Measurements from ENCODE around the gene DNAJB8.
A peak's percentile ranks its signal among the peaks of the same experiment; 100 is the strongest.

DNAJB8 gene

DNA sequence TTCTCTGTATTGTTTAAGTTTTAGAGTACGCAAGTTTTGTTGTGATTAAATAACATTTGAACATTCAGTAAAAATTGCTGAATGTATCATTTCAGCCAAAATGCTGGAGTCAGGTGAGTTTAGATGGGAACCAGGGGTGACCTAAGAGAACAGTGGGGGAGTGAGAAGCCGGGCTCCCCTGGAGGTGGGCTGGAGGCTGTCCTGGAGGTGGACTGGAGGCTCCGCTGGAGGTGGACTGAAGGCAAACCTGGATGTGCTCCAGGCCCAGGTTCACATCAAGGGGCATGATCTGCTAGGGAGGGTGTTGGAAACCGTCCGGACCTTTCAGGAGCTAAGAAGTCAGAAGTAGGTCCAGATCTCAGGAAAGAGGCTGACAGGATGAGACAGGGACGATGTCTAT lies 23.7 kb downstream of the DNAJB8 start:
- no peak for DNase-seq

DNA sequence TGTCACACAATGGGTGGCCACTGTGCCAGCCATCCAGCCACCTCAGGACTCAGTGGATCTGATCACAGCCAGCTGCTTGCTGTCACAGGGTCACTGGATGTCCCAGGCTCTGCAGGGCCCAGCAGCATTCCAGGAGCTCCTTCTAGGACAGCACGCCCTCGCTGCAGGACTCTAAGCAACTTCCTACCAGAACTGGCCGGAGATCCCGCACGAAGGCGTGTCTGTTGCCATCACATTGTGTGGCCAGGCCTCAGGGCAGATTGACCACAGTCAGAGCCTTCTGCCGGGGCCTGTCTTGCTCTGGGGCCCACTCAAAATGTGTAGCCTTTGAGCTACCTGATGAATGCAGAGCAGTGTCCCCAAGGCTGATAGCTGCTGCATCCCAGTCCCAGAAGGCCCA lies 24.6 kb downstream of the DNAJB8 start:
- DNase-seq, result no peak

DNA sequence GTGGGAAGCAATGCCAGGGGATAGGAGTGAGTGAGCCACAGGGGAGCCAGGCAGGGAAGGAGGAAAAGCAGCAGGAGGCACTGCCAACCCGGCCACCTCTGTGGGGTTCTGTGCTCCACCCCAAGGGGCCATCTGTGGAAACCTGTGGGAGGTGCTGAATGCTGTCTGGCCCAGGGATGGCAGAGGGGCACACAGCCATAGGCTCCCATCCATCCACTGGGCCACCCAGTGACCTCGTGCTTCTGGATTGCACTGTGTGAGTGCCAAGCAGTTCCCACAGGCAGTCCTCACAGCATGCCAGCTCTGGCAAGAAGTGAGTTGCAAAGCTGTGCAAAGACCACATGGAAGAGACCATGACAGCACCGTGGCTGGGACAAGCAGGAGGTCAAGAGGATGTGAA lies 27.5 kb downstream of the DNAJB8 start:
- DNase-seq, result no peak

DNA sequence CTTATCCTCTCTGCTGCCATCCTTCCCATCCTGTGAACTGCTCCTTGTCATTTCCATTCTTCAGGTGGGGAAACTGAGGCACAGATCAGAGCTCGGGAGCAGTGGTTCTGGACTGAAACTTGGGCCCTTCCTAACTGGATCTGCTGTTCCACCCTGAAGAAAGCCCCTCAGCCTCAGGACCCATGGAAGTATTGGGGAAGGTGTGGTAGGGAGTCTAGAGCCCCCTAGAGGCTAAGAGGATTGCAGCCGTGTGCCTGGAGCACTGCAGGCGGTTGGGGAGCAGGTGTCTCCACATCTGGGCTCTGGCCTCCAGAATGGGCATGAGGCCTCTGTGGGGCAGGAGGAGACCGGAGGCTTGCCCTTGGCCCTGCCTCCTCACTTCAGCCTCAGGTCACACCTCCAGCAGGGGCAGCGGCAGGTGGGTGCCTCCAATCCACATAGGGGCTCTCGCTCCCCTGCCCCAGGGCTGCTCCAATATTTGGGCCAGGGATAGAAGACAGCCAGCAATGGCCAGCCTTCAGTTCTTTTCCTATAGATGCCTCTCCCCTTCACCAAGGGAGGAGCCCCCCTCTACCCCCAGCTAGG lies 28.1 kb downstream of the DNAJB8 start:
- no peak for DNase-seq

DNA sequence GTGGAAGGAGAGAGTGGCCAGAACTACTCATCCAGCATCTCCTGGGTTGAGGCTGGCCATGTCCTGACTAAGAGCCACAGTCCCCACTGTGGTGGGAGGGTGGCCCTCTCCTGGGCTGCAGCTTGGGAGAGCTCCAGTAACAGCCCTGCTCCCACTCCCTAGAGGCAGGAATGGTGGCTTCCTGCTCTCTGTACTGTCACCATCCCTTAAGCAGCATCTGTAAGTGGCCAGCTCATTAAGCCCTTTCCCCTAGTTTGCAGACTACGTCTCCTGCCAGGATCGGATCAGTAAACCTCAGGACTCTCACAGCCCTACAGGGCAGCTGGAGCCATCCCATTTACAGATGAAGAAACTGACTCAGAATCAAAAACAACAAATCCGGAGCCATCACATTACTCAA lies 30.5 kb downstream of the DNAJB8 start:
- DNase-seq, result no peak

DNA sequence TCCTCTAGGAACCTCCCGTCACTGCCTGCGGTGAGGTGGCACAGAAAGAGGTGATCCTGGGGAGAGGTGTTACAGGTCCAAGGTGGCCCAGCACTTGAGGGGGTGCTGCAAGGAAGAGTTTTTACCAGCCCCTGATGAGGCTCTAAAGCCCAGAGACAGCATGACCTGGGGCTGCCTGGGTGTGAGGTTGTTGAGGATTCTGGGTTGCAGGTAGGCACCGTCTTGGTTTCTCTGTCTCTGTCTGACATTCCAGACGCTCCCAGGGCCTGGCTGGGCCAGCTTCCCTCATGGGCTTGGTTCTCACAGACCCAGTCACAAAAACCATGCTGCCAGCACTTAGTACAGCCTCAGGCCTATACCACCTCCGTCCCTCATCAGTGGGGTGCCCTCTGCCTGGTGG lies 31.1 kb downstream of the DNAJB8 start:
- DNase-seq, result no peak

DNA sequence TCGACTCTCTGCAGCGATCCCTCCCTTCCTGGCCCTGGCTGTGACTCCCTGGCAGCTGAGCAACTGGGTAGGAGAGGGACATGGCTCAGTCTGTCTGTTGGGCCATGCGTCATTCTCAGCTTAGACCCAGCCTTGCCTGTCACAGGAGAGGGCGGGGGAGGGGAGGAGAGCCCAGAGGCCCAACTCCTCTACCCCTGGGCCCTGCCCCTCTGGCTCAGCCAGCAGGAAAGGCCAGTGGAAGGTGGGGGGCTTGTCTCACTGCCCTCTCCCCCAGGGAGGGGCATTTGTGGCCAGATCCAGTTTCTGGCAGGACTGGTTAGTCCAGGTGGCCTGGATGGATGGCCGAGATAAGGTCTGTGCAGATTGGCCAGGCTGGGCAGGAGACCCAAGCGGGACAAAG lies 31.6 kb downstream of the DNAJB8 start:
- DNase-seq, result no peak

DNA sequence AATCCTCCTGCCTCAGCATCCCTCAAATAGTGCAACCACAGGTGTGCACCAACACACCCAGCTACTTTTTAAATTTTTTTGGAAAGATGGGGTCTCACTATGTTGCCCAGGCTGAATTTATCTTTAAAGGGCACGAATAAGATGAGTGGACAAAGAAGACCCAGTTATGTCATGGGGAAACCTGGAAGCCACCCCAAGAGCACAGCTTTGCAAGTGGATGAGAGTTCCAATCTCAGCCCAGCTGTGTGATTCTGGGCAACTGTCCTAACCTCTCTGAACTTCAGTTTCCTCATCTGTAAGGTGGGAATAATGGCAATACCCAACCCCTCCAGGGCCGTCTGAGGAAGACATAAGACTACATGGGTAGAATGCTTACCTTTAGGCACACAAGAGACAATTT lies 32.2 kb downstream of the DNAJB8 start:
- no peak for DNase-seq

DNA sequence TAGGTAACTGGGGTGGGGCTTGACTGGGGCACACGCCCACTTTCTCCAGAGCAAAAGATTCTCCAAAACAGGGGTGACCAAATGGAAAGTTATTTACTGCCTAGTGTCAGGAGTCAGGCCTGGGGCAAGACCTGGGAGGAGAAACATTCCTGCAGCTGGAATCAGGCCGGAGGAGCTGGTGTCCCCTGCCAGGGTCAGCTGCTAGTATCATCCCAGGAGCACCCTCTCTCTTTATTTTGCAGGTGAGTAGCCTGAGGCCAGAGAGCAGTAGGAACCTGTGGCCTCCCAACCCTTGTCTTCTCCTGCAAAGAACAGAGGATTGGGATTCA lies 32.9 kb downstream of the DNAJB8 start:
- DNase-seq, result no peak

DNA sequence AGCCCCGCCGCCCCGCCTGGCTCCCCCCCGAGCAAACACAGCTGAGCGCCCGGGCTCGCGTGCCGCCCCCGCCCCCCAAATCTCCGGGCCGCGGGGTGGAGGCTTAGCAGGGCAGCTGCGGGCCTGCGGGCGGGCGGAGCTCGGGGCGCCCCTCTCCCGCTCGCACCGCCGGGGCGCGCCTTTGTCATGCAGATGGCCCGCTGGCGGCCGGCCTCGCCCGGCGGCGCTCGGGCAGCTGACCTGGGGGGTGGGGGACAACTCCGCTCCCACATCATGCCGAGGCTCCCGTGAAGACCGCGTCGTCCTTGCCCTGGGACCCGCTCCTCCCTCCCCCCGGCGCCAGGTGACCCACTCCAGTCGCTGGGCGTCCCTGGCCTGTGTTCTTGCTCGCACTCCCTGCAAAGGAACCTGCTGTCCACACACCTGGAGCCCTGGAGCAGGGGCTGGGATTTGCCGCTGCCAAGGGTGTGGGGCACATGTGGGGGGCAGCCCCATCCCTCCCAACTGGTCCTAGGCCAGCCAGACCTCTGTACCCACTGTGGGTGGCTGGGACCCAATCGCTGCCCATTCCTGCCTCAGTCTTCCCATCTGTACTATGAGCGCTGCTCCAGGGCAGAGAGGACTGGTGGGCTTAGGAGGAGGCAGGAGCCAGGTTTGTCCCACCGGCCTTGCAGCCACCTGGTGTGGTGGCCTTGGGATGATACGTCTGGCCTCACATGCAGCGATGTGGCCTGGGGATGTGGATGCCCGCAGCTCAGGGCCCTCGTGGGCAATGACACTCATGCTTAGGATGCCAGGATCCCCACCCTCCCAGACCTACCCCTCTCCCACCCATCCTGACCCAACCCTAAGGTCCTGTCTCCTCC lies 33.5 kb downstream of the DNAJB8 start:
- no peak for DNase-seq

DNA sequence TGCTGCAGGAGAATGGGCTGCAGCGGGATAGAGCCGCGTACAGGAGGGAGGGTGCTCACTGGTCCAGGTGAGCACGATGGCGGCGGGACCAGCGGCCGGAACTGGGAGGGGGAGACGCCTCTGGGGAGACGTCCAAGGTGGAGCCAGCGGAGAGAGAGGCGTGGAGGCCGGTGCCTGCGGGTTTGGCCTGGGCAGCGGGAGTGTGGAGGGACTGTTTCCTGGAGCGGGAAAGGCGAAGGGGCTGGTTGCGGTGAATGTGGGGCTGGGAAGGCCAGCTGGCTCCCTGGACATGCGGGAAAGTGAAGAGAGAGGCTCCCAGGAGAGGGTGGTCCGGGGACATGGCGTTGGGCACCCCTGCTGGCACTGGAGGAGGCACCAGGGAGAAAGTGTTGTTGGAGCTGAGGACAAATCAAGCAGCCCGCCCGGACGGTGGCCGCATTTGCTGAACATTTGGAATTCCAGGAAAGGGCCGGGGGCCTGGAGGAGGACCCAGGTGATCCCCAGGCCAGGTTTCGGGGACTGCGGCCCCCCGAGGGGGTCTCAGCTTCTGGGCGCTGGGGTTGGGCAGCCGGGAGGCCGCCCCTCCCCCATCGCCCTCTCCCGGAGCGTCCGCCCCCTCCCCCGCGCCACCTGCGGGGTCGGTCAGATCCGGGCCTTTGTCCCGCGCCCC lies 34.3 kb downstream of the DNAJB8 start:
- DNase-seq, result no peak

DNA sequence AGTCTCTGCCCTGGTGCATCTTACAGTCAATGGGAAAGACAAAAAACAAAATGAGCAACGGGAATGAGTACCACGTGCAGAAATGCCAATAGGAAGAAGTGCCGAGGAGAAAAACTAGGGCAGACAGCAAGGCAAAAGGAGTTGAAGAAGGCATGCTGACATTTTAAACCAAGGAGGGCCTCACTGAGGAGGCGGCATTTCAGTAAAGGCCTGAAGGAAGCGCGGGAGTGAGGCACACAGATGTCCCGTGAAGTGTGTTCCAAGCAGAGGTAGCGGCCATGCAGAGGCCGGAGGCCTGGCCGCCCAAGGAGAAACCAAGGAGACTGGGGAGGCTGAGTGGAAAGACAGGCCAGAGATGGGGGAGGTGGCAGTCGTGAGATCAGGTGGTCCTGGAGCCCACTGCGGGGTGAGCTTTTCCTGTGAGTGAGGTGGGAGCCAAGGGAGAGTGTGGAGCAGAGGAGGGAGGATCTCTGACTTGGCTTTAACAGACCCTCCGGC lies 34.8 kb downstream of the DNAJB8 start:
- no peak for DNase-seq

DNA sequence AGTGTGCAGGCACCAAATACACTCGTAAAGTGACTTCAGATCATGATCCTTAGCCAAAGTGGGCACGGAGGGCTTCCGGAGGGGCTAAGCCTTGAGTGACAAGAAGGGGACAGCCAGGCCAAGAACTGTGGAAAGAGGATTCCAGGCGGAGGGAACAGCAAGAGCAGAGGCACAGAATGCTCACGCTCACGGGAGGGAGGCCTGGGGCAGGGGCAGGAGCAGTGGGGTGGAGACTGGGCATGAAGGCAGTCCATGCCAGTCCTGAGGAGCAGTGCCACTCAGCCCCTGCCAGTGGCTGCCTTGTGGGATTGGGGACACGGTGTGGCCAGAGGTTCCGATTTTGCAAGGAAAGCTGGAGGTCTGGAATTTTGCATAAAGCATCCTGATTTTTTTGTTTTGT lies 36.0 kb downstream of the DNAJB8 start:
- DNase-seq, result no peak

DNA sequence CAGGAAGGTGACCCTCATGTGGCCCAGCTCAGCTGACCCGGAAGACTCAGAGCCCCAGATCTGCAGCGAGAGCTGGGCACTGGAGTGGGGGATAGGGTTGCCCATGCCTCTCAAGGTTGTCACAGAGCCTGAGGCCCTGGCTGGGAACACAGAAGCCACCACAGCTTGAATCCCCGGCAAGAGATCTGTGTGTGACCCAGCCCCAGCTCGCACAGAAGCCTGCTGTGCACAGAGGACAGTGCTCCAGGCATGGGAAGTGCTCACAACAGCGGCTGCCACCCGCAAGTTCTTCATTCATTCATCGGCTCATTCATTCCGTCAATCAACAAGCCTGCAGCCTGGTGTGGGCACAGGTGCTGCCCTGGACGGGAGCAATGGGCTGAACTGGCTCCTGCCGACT lies 36.4 kb downstream of the DNAJB8 start:
- no peak for DNase-seq

DNA sequence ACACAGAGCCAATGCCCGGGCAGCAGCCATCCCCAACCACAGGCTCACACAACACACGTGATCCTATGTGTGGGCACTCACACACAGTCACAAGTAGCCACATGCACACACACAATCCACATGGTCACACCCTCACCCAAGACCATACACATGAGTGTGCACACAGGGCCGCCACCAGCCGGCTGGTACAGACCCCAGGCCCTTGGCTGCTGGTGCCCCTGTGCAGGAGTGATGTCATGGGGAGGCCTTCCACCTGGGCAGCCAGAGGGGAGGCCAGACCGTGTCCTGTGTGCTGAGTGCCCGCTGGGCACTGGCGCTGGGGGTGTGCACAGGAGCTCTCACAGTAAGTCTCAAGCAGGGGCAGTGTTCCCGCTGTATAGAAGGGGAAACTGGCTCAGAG lies 36.9 kb downstream of the DNAJB8 start:
- DNase-seq, result no peak

DNA sequence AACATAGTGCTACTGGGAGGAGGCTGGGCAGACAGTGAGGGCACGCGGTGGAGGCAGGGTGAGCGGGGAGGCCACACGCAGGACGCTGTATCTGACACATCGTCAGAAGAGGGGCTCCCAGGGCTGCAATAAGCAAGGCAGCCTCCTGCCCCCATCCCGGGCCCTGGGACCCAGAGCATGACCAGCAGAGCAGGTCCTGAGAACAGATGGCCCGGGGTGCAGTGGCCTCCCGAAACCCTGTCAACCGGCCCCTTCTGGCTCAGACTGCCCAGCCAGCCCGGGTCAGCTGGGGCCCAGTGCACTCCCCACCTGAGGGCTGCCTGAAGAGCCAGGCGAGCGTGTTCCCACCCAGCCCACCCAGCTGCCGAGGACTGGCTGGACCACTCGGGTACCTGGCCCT lies 37.4 kb downstream of the DNAJB8 start:
- no peak for DNase-seq

DNA sequence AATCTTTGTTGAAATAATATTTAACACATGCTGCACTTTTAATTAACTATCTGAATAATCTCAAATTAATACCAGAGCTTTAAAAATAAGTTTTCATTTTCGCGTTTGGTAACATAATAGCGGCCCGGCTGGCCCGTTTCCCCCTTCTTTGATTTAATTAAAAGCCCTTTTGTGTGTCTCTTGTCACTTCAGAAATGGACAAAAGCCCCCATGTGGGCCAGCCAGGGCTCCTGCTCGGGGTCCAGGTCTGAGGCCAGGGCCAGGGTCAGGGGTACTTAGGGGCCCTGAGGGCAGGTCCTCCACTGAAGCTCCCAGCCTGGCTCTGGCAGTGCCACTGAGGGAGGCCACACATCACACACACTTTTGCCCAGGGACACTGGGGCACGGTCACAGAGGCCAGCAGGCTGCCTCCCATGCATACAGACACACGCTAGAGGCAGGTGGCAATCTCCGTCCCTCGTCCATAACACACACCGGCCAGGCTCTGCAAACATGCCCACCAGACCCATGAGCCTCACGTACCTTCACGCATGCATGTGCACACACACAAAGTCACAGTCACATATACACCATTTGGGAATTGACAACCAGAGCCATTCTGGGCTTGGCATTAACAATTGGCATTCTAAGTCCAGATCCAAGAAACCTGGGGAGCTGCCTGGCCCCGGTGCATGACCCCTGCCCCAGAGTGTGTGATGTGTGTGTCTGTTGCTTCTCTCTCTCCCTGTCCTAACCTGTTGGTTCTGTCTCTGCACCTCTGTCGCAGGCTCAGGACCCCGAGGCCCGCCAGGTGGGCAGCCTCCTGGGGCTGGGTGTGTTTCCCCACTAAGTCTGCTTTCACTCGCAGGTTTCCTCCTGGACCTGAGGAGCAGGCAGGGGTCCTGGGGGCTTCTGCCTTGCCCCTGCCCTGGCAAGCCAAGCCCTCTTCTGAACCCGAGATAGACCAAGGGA lies 38.5 kb downstream of the DNAJB8 start:
- DNase-seq, result no peak

DNA sequence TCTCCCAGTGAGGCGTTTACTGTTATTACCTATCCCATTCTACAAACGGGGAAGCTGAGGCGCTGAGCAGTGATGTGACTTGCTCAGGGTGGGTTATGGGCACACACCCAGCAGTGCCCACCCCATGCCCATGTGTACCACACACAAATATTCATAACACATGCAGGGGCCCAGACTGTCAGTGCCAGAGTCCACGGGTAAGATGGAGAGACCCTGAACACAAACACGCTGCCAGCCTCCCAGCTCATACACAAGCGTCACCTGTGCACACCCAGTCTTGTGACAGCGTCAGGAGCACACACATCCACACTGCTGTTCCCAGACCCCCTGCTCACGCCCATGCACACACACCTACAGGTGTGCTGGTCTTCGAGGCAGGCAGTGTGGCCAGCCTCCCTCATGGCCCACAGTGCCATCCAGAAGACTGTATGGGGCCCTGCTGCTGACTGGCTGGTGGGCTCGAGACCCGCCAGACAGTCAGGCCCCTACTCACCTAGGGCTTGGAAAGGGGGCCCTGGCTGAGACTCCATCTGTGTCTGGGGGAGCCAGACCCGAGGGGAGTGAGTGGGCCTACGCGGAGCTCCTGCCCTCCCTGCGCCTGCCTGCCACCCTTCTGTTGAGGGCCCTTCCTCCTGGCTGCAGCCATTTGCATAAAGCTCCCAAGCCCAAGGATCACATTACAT lies 39.4 kb downstream of the DNAJB8 start:
- no peak for DNase-seq

DNA sequence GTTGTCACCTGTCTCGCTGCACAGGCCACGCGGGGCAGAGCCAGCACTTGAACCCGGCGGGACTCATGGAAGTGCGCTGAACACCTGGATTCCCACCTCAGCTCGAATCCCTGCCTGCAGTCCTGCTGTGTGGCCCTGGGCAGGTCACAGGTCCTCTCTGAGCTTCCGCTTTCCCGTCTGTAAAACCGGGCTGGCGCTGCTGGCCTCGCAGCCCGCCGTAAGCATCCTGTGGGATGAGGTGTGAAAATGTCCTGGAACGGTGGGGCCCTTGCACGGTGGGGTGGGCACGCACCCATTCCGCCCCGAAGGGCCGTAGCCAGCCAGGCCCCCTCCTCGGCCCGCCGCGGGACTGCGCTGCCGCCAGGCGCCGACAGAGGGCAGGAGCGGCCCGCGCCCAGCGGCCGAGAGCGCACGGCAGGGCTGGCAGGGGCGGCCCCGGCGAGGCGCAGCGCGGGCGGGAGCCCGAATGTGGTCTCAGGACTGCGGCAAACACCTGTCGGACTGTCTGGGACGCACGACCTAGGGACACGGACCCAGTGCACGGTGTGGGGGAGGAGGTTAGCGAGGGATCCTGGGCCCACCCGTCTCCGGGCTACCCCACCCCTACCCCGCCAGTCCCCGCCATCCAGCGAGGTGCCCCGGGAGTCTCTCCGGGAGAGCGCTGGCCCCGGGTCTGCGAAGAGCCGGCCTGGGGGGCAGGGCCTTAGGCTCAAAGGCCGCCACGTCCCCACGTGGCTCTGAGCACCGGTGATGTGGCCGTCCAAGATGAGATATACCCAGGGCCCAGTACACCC lies 40.4 kb downstream of the DNAJB8 start:
- peak in 4 of 5 donors; percentile 17 to 51 (median 38) for DNase-seq

DNA sequence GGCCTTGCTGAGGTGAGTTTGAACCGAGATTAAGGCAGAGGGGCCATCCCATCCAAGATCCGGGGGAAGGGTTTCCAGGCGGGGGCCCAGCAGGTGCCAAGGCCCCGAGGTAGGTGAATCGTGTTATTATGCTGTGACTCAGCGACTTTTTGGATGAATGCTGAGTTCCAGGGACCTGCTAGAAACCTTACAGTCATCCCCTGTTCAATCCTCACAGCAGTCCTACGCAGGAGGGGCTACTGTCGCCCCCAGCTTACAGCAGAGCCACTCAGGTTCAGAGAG lies 40.9 kb downstream of the DNAJB8 start:
- DNase-seq, result no peak

DNA sequence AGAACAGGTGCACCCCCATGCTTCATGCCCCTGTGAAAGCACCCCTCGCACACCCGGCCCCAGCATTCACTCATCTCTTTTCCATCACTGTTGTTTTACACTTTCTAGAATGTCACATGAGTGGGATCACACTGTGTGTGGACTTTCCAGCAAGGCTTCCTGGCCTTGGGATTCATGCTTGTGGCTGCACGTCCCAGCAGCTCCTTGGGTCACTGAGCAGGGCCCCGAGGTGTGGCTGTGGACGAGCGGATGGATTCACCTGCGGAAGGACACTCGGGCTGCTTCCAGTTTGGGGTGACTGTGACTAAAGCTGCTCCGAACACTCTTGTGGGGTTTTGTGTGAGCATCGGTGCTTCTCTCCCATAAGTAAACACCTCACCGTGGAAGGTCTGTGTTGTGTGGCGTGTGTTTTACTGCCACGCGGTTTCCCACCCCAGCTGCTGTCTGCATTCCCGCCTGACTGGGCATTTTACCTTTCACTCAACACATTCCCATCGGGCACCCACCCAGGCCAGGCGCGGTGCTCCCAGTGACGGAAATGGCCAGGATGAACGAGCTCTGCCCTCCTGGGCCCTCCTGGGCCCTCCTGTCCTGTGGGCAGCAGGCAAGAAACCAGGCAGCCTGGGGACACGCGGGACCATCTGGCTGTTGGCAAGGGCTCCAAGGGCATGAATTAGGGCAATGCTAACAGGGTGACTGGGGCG lies 41.4 kb downstream of the DNAJB8 start:
- no peak for DNase-seq

Data from T-helper 1 cell (primary cell).